Measurements from ENCODE around the gene EPHB2. TPM values are rescaled to one million over a fixed set of nuclear protein-coding genes. Genes with fewer than 3 reads are reported as not detected.

The EPHB2 gene
- total and polyA plus RNA-seq, 2 of the 8 experiments (the other 6 are each of a cell fraction or from before 2014, with no cell fraction given) = 15.8 to 17.2 TPM

DNA sequence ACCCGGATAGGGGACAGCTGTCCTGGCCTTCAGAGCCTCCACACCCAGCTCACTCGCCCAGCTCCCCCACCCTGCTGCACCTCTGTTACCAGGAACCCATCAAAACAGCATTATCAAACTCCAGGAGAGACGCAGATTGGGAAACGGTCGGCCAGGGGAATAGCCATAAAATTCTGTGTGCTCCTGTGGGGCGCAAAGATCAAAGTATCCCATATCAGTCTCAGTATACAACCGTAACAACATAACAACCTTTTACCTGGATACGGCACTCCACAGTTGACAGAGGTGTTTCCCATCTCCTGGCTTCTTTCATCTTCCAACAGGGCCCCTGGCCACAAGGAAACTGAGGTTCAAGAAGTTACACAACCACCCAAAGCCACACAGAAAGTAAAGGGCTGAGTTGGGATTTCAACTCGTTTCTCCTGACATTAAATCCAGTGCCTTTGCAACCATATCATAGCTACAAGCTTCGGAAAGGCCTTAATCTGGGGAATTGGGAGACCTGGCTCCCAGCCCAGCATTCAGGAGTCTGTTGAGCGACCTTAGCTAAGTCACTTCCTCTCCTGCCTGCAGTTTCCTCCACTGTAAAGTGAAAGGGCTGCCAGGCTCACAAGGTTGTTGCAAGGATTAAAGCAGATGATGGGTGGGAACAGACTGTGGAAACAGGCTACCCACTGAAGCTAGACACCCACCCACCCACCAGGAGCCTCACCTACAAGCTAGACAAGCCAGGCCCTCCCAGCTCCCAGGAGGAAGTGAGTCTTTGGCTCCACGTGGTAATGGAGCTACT lies 8.1 kb upstream of the EPHB2 start:
- no peak overlapping the region for H3K4ac ChIP-seq (replicated peaks; ENCODE audit: insufficient read length, low read depth, low read length)
- no peak overlapping the region for H2BK120ac ChIP-seq (replicated peaks; ENCODE audit: low read depth, low read length)
- H3K4me2 ChIP-seq (ENCODE audit: insufficient read depth in 1 of 2, low read depth in 2 of 2, low read length in 2 of 2) = no peak overlapping the region
- no peak overlapping the region for H4K8ac ChIP-seq (ENCODE audit: extremely low read depth, insufficient read depth, low read length)
- H3K36me3 ChIP-seq (ENCODE audit: control insufficient read depth in 2 of 4, insufficient read depth in 4 of 4, low read length in 3 of 4) = no peaks in the 10 kb centered on the region
- H4K5ac ChIP-seq (ENCODE audit: insufficient read length, low read depth, low read length) = no peak overlapping the region
- no peak overlapping the region for H3K14ac ChIP-seq (ENCODE audit: insufficient read length)
- H3K56ac ChIP-seq (replicated peaks; ENCODE audit: insufficient read length, low read depth, low read length) = no peak overlapping the region
- H3K23ac ChIP-seq (ENCODE audit: insufficient read length) = no peak overlapping the region
- H3K4me3 ChIP-seq (ENCODE audit: extremely low read depth in 1 of 4, insufficient read depth in 2 of 4, low read depth in 3 of 4, low read length in 4 of 4) = no peak overlapping the region
- H2BK12ac ChIP-seq (ENCODE audit: low read depth, low read length) = no peak overlapping the region
- H3K18ac ChIP-seq (ENCODE audit: extremely low read depth, low read length) = no peak overlapping the region
- no peaks in the 10 kb centered on the region for H3K27me3 ChIP-seq (replicated peaks in 1 of 4; ENCODE audit: control insufficient read depth in 3 of 4, extremely low read depth in 1 of 4, insufficient read depth in 3 of 4, low read length in 3 of 4)
- POLR2A ChIA-PET (ENCODE audit: partially characterized antibody) = no interaction called here
- no peaks in the 10 kb centered on the region for H4K20me1 ChIP-seq (replicated peaks in 1 of 2; ENCODE audit: control insufficient read depth in 1 of 2, insufficient read depth in 2 of 2, low read length in 2 of 2)
- no peaks in the 10 kb centered on the region for H3K9me3 ChIP-seq (ENCODE audit: insufficient read depth in 2 of 2, low read depth in 1 of 2, low read length in 1 of 2)
- CTCF ChIA-PET (ENCODE audit: partially characterized antibody) = interaction anchor here (0.6 to 10.1 kb wide), 27 partner anchors 9 to 279 kb away, joined by 3 to 86 read pairs (median 5); no protein-coding TSS in a partner anchor
- no peak overlapping the region for H4K91ac ChIP-seq (replicated peaks; ENCODE audit: insufficient read length, low read length)
- peaks cover 0 to 4% (median 0%) of the 10 kb centered on the region in 4 experiments; a peak in 1 of 7 replicates for H3K4me1 ChIP-seq (replicated peaks in 1 of 4; ENCODE audit: control insufficient read depth in 3 of 4, insufficient read depth in 4 of 4, low read length in 3 of 4)
- FAIRE-seq = no peak
- no peaks in the 10 kb centered on the region for H3K79me2 ChIP-seq (ENCODE audit: control insufficient read depth in 1 of 2, insufficient read depth in 2 of 2, low read length in 2 of 2)
- no peaks in the 10 kb centered on the region for H3K79me1 ChIP-seq (ENCODE audit: low read depth, low read length)
- DNase-seq (ENCODE audit: low read depth in 1 of 2, low spot score in 2 of 2) = no peak
- H2AFZ ChIP-seq (ENCODE audit: low read length) = no peak overlapping the region
- no peaks in the 10 kb centered on the region for H3K23me2 ChIP-seq (ENCODE audit: low read depth, low read length)
- no peak overlapping the region for H2AK5ac ChIP-seq (ENCODE audit: low read depth, low read length)
- no peak overlapping the region for H3K27ac ChIP-seq (ENCODE audit: low read depth, low read length)
- no peak overlapping the region for H2BK5ac ChIP-seq (ENCODE audit: low read depth, low read length)
- no peak overlapping the region for H3K9ac ChIP-seq (replicated peaks in 1 of 4; ENCODE audit: extremely low read depth in 1 of 4, low read depth in 3 of 4, low read length in 3 of 4)
- no peak overlapping the region for H2BK20ac ChIP-seq (ENCODE audit: low read length)
- 83% methylated on average over 12 of the region's 12 CpGs; no CpG with 5 or more reads in 1 of the 2 experiments for WGBS, 2 experiments (ENCODE audit: extremely low coverage in 1 of 2, insufficient coverage in 1 of 2, insufficient read length in 1 of 2, insufficient replicate concordance in 2 of 2, low coverage in 1 of 2, low lambda C conversion rate in 2 of 2, missing lambda C conversion rate in 1 of 2)
- no peak overlapping the region for H2BK15ac ChIP-seq (ENCODE audit: low read length)
- no peak for TF ChIP-seq BCL11A (IDR thresholded peaks at IDR 0.05; ENCODE audit: low read depth in 2 of 2, low read length in 2 of 2)
- TF ChIP-seq CBX5 (IDR thresholded peaks at IDR 0.05; ENCODE audit: low read depth, low read length) = no peak
- no peak for TF ChIP-seq SIX5 (IDR thresholded peaks at IDR 0.05; ENCODE audit: low read depth, low read length)
- no peak for TF ChIP-seq RAD21 (IDR thresholded peaks at IDR 0.05 in 1 of 2, conservative IDR thresholded peaks at IDR 0.05 in 1 of 2; ENCODE audit: low read depth in 2 of 2, low read length in 2 of 2)
